DOHH2 (cell line): ENCODE data around the gene PPFIA1.

ENCODE experiments used
- H3F3A ChIP-seq: fragments of 200-600 bp; sonication (generic), shearing (Covaris generic); 2 replicates; pipeline ENCODE4 v1.6.0; 2016; ENCODE audit warnings: antibody characterized with exemption, mild to moderate bottlenecking; ENCODE audit not compliant: control insufficient read depth, insufficient read depth
- H3K27ac ChIP-seq: fragments of 200-600 bp; sonication (generic); 2 replicates; pipeline ENCODE4 v1.5.1; 2014; ENCODE audit warnings: low read depth, mild to moderate bottlenecking, low read length, moderate library complexity
- H3K27me3 ChIP-seq: fragments of 200-600 bp; sonication (generic); 2 replicates; pipeline ENCODE4 v1.6.1; 2014; ENCODE audit warnings: mild to moderate bottlenecking, low read length, mixed read lengths; ENCODE audit not compliant: control insufficient read depth
- H3K36me3 ChIP-seq: fragments of 200-600 bp; sonication (generic); 2 replicates; pipeline ENCODE4 v1.6.1; 2014; ENCODE audit warnings: mild to moderate bottlenecking, low read length, moderate library complexity, mixed read lengths; ENCODE audit not compliant: control insufficient read depth
- H3K4me1 ChIP-seq: fragments of 200-600 bp; sonication (generic); 2 replicates; pipeline ENCODE4 v1.6.1; 2014; ENCODE audit warnings: mild to moderate bottlenecking, low read length, mixed read lengths; ENCODE audit not compliant: control insufficient read depth
- H3K4me2 ChIP-seq: fragments of 200-600 bp; sonication (generic); 2 replicates; pipeline ENCODE4 v1.6.0; 2014; ENCODE audit warnings: mild to moderate bottlenecking, low read length, moderate library complexity
- H3K4me3 ChIP-seq: fragments of 200-600 bp; sonication (generic); 2 replicates; pipeline ENCODE4 v1.5.1; 2014; ENCODE audit warnings: mild to moderate bottlenecking, low read length, mixed read lengths
- H3K79me2 ChIP-seq: fragments of 200-600 bp; sonication (generic); 2 replicates; pipeline ENCODE4 v1.6.1; 2014; ENCODE audit warnings: mild to moderate bottlenecking, low read length, mixed read lengths; ENCODE audit not compliant: control insufficient read depth
- H3K9me2 ChIP-seq: fragments of 200-600 bp; sonication (generic); replicated peaks from 2 replicates; pipeline ENCODE4 v1.6.1; 2014; ENCODE audit warnings: mild to moderate bottlenecking, low read length, mixed read lengths; ENCODE audit not compliant: control insufficient read depth
- H3K9me3 ChIP-seq: fragments of 200-600 bp; sonication (generic); 2 replicates; pipeline ENCODE4 v1.6.1; 2014; ENCODE audit warnings: antibody characterized with exemption, low read length, mixed read lengths; ENCODE audit not compliant: control insufficient read depth, insufficient read depth
- H4K20me1 ChIP-seq: fragments of 200-600 bp; sonication (generic); 2 replicates; pipeline ENCODE4 v1.6.0; 2014; ENCODE audit warnings: low read depth, mild to moderate bottlenecking, antibody characterized with exemption, low read length, moderate library complexity; ENCODE audit not compliant: control insufficient read depth, insufficient read depth
- EZH2phosphoT487 ChIP-seq: fragments of 200-600 bp; sonication (generic); IDR thresholded peaks from 2 replicates; pipeline ENCODE4 v1.6.1; 2017; ENCODE audit warnings: borderline replicate concordance, mild to moderate bottlenecking, antibody characterized with exemption, low read length, moderate library complexity, mixed read lengths
- TF ChIP-seq, protein P1 (sequence below): fragments of 200-600 bp; sonication (generic); IDR thresholded peaks from one replicate; pipeline ENCODE4 v1.5.1; 2014; ENCODE audit warnings: antibody characterized with exemption, mild to moderate bottlenecking, low read depth, low read length; ENCODE audit not compliant: poor library complexity, severe bottlenecking

PPFIA1 gene

DNA sequence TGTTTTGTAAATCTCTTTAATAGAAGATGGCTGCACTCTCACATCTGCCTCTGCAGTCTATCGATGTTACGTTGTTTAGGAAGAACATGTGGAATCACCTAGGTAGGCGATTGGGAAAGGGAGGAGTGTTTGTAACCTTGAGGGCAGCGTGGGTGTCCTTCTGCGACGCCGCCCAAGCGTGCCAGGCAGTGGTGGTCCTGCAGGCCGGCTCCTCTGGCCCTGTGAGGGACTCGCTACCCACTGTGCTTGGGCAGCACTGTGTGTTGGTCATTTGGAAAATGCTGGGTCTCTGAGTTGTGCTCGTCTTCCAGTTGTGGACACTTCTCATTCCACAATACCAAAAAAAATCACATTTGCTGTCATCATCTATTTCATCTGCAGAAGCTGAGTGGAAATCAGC lies 156.9 kb downstream of the PPFIA1 start:
- Histone ChIP-seq H3K4me3 (no peak overlapping the region), H3K79me2 (no peaks in the 10 kb centered on the region), H3F3A (no peaks in the 10 kb centered on the region), H3K9me3 (no peaks in the 10 kb centered on the region), H3K4me1 (no peaks in the 10 kb centered on the region), H4K20me1 (no peaks in the 10 kb centered on the region), H3K36me3 (no peaks in the 10 kb centered on the region), H3K27ac (no peak overlapping the region), H3K27me3 (no peaks in the 10 kb centered on the region), H3K4me2 (no peak overlapping the region), H3K9me2 (no peaks in the 10 kb centered on the region)
- no peak for TF ChIP-seq EZH2phosphoT487
- TF ChIP-seq, protein P1, sequence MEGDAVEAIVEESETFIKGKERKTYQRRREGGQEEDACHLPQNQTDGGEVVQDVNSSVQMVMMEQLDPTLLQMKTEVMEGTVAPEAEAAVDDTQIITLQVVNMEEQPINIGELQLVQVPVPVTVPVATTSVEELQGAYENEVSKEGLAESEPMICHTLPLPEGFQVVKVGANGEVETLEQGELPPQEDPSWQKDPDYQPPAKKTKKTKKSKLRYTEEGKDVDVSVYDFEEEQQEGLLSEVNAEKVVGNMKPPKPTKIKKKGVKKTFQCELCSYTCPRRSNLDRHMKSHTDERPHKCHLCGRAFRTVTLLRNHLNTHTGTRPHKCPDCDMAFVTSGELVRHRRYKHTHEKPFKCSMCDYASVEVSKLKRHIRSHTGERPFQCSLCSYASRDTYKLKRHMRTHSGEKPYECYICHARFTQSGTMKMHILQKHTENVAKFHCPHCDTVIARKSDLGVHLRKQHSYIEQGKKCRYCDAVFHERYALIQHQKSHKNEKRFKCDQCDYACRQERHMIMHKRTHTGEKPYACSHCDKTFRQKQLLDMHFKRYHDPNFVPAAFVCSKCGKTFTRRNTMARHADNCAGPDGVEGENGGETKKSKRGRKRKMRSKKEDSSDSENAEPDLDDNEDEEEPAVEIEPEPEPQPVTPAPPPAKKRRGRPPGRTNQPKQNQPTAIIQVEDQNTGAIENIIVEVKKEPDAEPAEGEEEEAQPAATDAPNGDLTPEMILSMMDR: no peak

GRCh38 chr11:70428701-70429427 lies 158.4 kb downstream of the PPFIA1 start:
- no peak overlapping the region for H3K27ac ChIP-seq
- no peak for TF ChIP-seq EZH2phosphoT487
- TF ChIP-seq, protein P1: no peak
- H3K4me1 ChIP-seq: no peaks in the 10 kb centered on the region
- H3K9me3 ChIP-seq: no peaks in the 10 kb centered on the region
- H4K20me1 ChIP-seq: no peaks in the 10 kb centered on the region
- no peaks in the 10 kb centered on the region for H3K9me2 ChIP-seq
- no peak overlapping the region for H3K4me3 ChIP-seq
- H3F3A ChIP-seq: no peaks in the 10 kb centered on the region
- H3K79me2 ChIP-seq: no peaks in the 10 kb centered on the region
- H3K4me2 ChIP-seq: no peak overlapping the region
- no peaks in the 10 kb centered on the region for H3K27me3 ChIP-seq
- H3K36me3 ChIP-seq: no peaks in the 10 kb centered on the region

GRCh38 chr11:70429428-70429705 lies 158.9 kb downstream of the PPFIA1 start:
- H3F3A ChIP-seq: no peaks in the 10 kb centered on the region
- H4K20me1 ChIP-seq: no peaks in the 10 kb centered on the region
- H3K27me3 ChIP-seq: peaks cover 3% of the 10 kb centered on the region; the same call in 1 of the 2 replicates
- no peak overlapping the region for H3K4me2 ChIP-seq
- no peaks in the 10 kb centered on the region for H3K9me2 ChIP-seq
- H3K9me3 ChIP-seq: no peaks in the 10 kb centered on the region
- no peaks in the 10 kb centered on the region for H3K4me1 ChIP-seq
- no peaks in the 10 kb centered on the region for H3K36me3 ChIP-seq
- H3K79me2 ChIP-seq: no peaks in the 10 kb centered on the region
- TF ChIP-seq EZH2phosphoT487: no peak
- TF ChIP-seq, protein P1: no peak
- no peak overlapping the region for H3K27ac ChIP-seq
- no peak overlapping the region for H3K4me3 ChIP-seq
